ENCODE measurements around the gene SNCB. TPM values are rescaled to one million over a fixed set of nuclear protein-coding genes. Genes with fewer than 3 reads are reported as not detected.

SNCB gene
- total RNA-seq, 1 experiment from 2014 or later, result 2.1 TPM

DNA sequence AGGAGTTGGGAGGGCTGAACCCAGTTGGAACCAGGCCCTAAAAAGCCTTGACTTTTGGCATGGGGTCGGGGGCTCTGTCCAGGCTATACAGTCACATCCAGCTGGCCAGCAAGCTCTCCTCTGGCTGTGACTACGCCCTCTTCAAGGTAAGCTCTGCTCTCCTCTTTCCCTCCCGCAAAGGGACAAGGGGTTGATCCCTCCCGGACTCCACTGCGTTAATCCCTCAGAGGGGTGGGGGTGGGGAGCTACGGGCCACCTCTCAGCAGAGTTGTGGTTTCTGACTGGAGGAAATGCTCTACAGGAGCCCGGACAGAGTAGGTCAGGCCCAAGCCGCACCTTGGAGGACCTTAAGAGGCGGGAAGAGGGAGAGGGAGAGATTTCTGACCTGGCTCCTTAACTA, 14.0 kb upstream of the SNCB start:
- intact Hi-C loops (cut with micrococcal nuclease), result no loop called here

DNA sequence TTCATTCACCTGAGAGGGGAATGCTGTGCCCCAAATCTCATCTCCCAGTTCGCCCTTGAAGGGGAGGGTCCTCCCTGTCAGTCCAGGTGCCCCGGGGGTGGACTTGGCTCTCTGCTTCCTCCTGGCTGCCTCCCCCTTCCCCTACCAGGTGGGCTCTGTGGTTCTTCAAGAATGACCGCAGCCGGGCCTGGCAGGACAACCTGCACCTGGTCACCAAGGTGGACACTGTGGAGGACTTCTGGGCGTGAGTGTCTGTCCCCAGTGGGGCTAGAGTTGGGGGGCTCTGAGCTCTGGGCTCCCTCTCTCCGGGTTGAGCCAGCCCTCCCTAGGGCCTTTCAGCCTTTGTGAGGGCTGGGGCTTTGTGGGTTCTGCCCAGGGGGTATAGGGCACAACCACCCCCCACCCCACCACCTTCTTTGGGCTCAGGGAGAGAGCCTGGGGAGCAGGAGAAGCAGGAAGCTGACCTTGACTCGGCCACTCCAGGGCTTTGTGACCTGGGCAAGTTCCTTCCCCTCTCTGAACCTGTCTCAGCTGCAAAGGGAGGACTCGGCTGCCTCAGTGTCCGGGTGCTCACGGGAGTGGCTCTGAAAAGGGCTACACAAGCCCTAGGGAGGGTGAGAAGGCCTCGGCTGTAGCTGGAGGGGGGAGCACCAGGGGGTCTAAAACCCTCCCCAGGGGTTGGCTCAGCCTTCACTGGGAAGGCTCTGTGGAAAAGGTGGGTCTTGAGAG, 13.3 kb upstream of the SNCB start:
- TF ChIP-seq EZH2 (IDR thresholded peaks at IDR 0.05; ENCODE audit: low read length, unreplicated experiment) (no peak), EZH2phosphoT487 (IDR thresholded peaks at IDR 0.05; ENCODE audit: borderline replicate concordance, low read length) (no peak)
- TF ChIP-seq, protein P1, sequence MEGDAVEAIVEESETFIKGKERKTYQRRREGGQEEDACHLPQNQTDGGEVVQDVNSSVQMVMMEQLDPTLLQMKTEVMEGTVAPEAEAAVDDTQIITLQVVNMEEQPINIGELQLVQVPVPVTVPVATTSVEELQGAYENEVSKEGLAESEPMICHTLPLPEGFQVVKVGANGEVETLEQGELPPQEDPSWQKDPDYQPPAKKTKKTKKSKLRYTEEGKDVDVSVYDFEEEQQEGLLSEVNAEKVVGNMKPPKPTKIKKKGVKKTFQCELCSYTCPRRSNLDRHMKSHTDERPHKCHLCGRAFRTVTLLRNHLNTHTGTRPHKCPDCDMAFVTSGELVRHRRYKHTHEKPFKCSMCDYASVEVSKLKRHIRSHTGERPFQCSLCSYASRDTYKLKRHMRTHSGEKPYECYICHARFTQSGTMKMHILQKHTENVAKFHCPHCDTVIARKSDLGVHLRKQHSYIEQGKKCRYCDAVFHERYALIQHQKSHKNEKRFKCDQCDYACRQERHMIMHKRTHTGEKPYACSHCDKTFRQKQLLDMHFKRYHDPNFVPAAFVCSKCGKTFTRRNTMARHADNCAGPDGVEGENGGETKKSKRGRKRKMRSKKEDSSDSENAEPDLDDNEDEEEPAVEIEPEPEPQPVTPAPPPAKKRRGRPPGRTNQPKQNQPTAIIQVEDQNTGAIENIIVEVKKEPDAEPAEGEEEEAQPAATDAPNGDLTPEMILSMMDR (conservative IDR thresholded peaks at IDR 0.05; ENCODE audit: low read depth, low read length), result no peak
- peaks cover 13% of the 10 kb centered on the region for H3K4me1 ChIP-seq (ENCODE audit: insufficient read depth, low read length)
- DNase-seq, result no peak
- H3K9ac ChIP-seq (ENCODE audit: low read length), result no peak overlapping the region
- H4K20me1 ChIP-seq (ENCODE audit: low read length), result 0 out of 2 replicates have a peak, but pooled peaks cover 4% of the 10 kb centered on the region
- no peaks in the 10 kb centered on the region for H3K9me2 ChIP-seq (replicated peaks; ENCODE audit: low read length)
- intact Hi-C loops (cut with micrococcal nuclease), result no loop called here
- peaks cover 12% of the 10 kb centered on the region for H3K79me2 ChIP-seq (ENCODE audit: low read length)
- CTCF ChIA-PET, result no interaction called here
- ATAC-seq, result no peak
- no peaks in the 10 kb centered on the region for H3K36me3 ChIP-seq (ENCODE audit: low read depth, low read length)
- no peak overlapping the region for H3K4me2 ChIP-seq (ENCODE audit: low read length)
- H3F3A ChIP-seq (ENCODE audit: low read length, unreplicated experiment), result no peaks in the 10 kb centered on the region
- no peak overlapping the region for H2AFZ ChIP-seq (ENCODE audit: low read length)
- no peak overlapping the region for H3K27ac ChIP-seq (ENCODE audit: low read length)
- no peaks in the 10 kb centered on the region for H3K27me3 ChIP-seq (ENCODE audit: low read length)
- BruUV-seq (replicated peaks), result no TSS peak
- H3K9me3 ChIP-seq (ENCODE audit: low read length), result no peaks in the 10 kb centered on the region
- POLR2A ChIA-PET (ENCODE audit: unreplicated experiment), result no interaction called here
- no peak overlapping the region for H3K4me3 ChIP-seq (ENCODE audit: low read length)

More for the DNA sequence above, 14.0 kb upstream of the SNCB start:
- no peaks in the 10 kb centered on the region for H3K9me2 ChIP-seq (replicated peaks; ENCODE audit: low read length)
- no peak overlapping the region for H3K4me3 ChIP-seq (ENCODE audit: low read length)
- POLR2A ChIA-PET (ENCODE audit: unreplicated experiment), result no interaction called here
- H3K79me2 ChIP-seq (ENCODE audit: low read length), result peaks cover 18% of the 10 kb centered on the region
- no peak overlapping the region for H2AFZ ChIP-seq (ENCODE audit: low read length)
- no TSS peak for BruUV-seq (replicated peaks)
- H3K4me1 ChIP-seq (ENCODE audit: insufficient read depth, low read length), result peaks cover 17% of the 10 kb centered on the region
- H3K4me2 ChIP-seq (ENCODE audit: low read length), result no peak overlapping the region
- DNase-seq, result no peak
- no peaks in the 10 kb centered on the region for H3K9me3 ChIP-seq (ENCODE audit: low read length)
- 0 out of 2 replicates have a peak, but pooled peaks cover 4% of the 10 kb centered on the region for H4K20me1 ChIP-seq (ENCODE audit: low read length)
- no peak overlapping the region for H3K27ac ChIP-seq (ENCODE audit: low read length)
- no peaks in the 10 kb centered on the region for H3K27me3 ChIP-seq (ENCODE audit: low read length)
- CTCF ChIA-PET, result no interaction called here
- no peak for ATAC-seq
- H3K36me3 ChIP-seq (ENCODE audit: low read depth, low read length), result no peaks in the 10 kb centered on the region
- H3K9ac ChIP-seq (ENCODE audit: low read length), result no peak overlapping the region
- TF ChIP-seq EZH2 (IDR thresholded peaks at IDR 0.05; ENCODE audit: low read length, unreplicated experiment) (no peak), EZH2phosphoT487 (IDR thresholded peaks at IDR 0.05; ENCODE audit: borderline replicate concordance, low read length) (no peak)
- TF ChIP-seq, protein P1 (conservative IDR thresholded peaks at IDR 0.05; ENCODE audit: low read depth, low read length), result no peak
- H3F3A ChIP-seq (ENCODE audit: low read length, unreplicated experiment), result no peaks in the 10 kb centered on the region

Measured in PC-3 (cell line).